ENCODE results near the gene ATP11B. TPM values are rescaled to one million over a fixed set of nuclear protein-coding genes. Genes with fewer than 3 reads are reported as not detected.

ATP11B gene
- polyA plus RNA-seq, 12 donors: 38.2 to 61.0 (median 51.1) TPM; not detected in 1

GRCh38 chr3:182948305-182948704 is 155.0 kb downstream of the ATP11B start:
- no peak for DNase-seq

GRCh38 chr3:182949688-182950087 is 156.4 kb downstream of the ATP11B start:
- no peak for DNase-seq

GRCh38 chr3:182954553-182955235 is 161.4 kb downstream of the ATP11B start:
- no peak for DNase-seq

- no peak for DNase-seq
Measured at GRCh38 chr3:182957226-182957625, 163.9 kb downstream of the ATP11B start.

GRCh38 chr3:182957676-182958266 is 164.5 kb downstream of the ATP11B start:
- no peak for DNase-seq

- DNase-seq: no peak
Measured at GRCh38 chr3:182959474-182960350, 166.4 kb downstream of the ATP11B start.

GRCh38 chr3:182962166-182962565 is 168.9 kb downstream of the ATP11B start:
- DNase-seq: no peak

GRCh38 chr3:182964179-182964578 is 170.9 kb downstream of the ATP11B start:
- no peak for DNase-seq

GRCh38 chr3:182965861-182966366 is 172.6 kb downstream of the ATP11B start:
- DNase-seq: no peak

- DNase-seq: no peak
Measured at GRCh38 chr3:182967218-182968204, 174.2 kb downstream of the ATP11B start.

- DNase-seq: no peak
Measured at GRCh38 chr3:182969277-182969676, 176.0 kb downstream of the ATP11B start.

GRCh38 chr3:182969853-182970252 is 176.5 kb downstream of the ATP11B start:
- no peak for DNase-seq

- DNase-seq: no peak
Measured at GRCh38 chr3:182970811-182971418, 177.6 kb downstream of the ATP11B start.

Other genes starting within 250 kb of the ATP11B start
- 10 to 100 TPM in 11 of 12 donors, not detected in 1; 28.4 to 65.6 (median 44.0) TPM for gene DCUN1D1, start 187.0 kb downstream of the ATP11B start, polyA plus RNA-seq (ENCODE audit: insufficient read length in 12 of 12)

All from muscle of arm (tissue), 12 donors.